Fibroblast of peridontal ligament (primary cell): ENCODE measurements around the gene MDH2.
"Not testable (repeated sequence)": the region's sequence is repeated elsewhere in the genome, so short reads cannot be mapped to it uniquely, and the experiment has no call there.

Experiments
- DNase-seq: peaks from one replicate; pipeline ENCODE4 v3.0.0-alpha.2; 2010; ENCODE audit errors: extremely low read depth

Gene MDH2

GRCh38 chr7:76047811-76048667 lies at the start of gene MDH2, which contains the start of gene STYXL1:
MDH2 (plus strand) TSS chr7:76048106; CDS start chr7:76048161, 55 bp downstream.
STYXL1 (minus strand) TSS chr7:76048000; CDS start chr7:76030523, 17,477 bp downstream.
- DNase-seq: peak; percentile 93

GRCh38 chr7:76000566-76000965 lies 47.3 kb upstream of the MDH2 start:
- DNase-seq: no peak

GRCh38 chr7:76002139-76002538 lies 45.8 kb upstream of the MDH2 start:
- no peak for DNase-seq

- DNase-seq: no peak
Observed at GRCh38 chr7:76002822-76003221, 45.1 kb upstream of the MDH2 start.

GRCh38 chr7:76003351-76003750 lies 44.6 kb upstream of the MDH2 start:
- no peak for DNase-seq

- not testable (repeated sequence) for DNase-seq
Observed at GRCh38 chr7:76005004-76005403, 42.9 kb upstream of the MDH2 start.

GRCh38 chr7:76008156-76008687 lies 39.7 kb upstream of the MDH2 start:
- DNase-seq: peak; percentile 27

- DNase-seq: peak; percentile 20
Observed at GRCh38 chr7:76009672-76010600, 38.0 kb upstream of the MDH2 start.

GRCh38 chr7:76011442-76011861 lies 36.5 kb upstream of the MDH2 start:
- peak; percentile 97 for DNase-seq

- no peak for DNase-seq
Observed at GRCh38 chr7:76016191-76016947, 31.5 kb upstream of the MDH2 start.

- DNase-seq: not testable (repeated sequence)
Observed at GRCh38 chr7:76018520-76018919, 29.4 kb upstream of the MDH2 start.

GRCh38 chr7:76020031-76020714 lies 27.7 kb upstream of the MDH2 start:
- peak; percentile 66 for DNase-seq

- no peak for DNase-seq
Observed at GRCh38 chr7:76022026-76022780, 25.7 kb upstream of the MDH2 start.

- no peak for DNase-seq
Observed at GRCh38 chr7:76023002-76023401, 24.9 kb upstream of the MDH2 start.

GRCh38 chr7:76029682-76030081 lies 18.2 kb upstream of the MDH2 start:
- DNase-seq: not testable (repeated sequence)

GRCh38 chr7:76031964-76032363 lies 15.9 kb upstream of the MDH2 start:
- no peak for DNase-seq

GRCh38 chr7:76037310-76037709 lies 10.6 kb upstream of the MDH2 start:
- no peak for DNase-seq

GRCh38 chr7:76040126-76040525 lies 7.8 kb upstream of the MDH2 start:
- DNase-seq: no peak

- no peak for DNase-seq
Observed at GRCh38 chr7:76044375-76044865, 3.5 kb upstream of the MDH2 start.

- DNase-seq: peak; percentile 15
Observed at GRCh38 chr7:76047305-76047810, 548 bp upstream of the MDH2 start.
